MCF 10A (cell line): Measurements from ENCODE around the gene HACD3. TPM values are rescaled to one million over a fixed set of nuclear protein-coding genes. Genes with fewer than 3 reads are reported as not detected.

Experiments
- BruUV-seq: library from RNA; stranded (reverse); fragments of 400-500 nt; replicated peaks from 2 replicates; lab custom pipeline; 2021; lab: Mats Ljungman, UMichigan
- CTCF ChIA-PET: fragments of 300-600 bp; sonication (Branson Sonifier 250); formaldehyde crosslinking; extraction: SDS; loops from one replicate; lab custom pipeline; 2021; ENCODE audit warnings: antibody characterized with exemption, inconsistent platforms; lab: Yijun Ruan, JAX
- POLR2A ChIA-PET: fragments of 300-600, 350-650 bp; sonication (Branson Sonifier 250); formaldehyde crosslinking; extraction: SDS; loops from one replicate; lab custom pipeline; 2020; ENCODE audit warnings: antibody characterized with exemption, inconsistent platforms; lab: Yijun Ruan, JAX
- DNase-seq: peaks from one replicate; pipeline ENCODE4 v3.0.0-alpha.2; 2018; ENCODE audit not compliant: unreplicated experiment
- H3K27ac Mint-ChIP-seq: one replicate; pipeline ENCODE4 v1.8.0; 2022; ENCODE audit warnings: mild to moderate bottlenecking, low read depth, mixed read lengths; ENCODE audit not compliant: unreplicated experiment
- H3K27me3 Mint-ChIP-seq: one replicate; pipeline ENCODE4 v1.8.0; 2022; ENCODE audit warnings: mixed read lengths; ENCODE audit not compliant: insufficient read depth, unreplicated experiment
- H3K36me3 Mint-ChIP-seq: one replicate; pipeline ENCODE4 v1.8.0; 2022; ENCODE audit warnings: mild to moderate bottlenecking, moderate library complexity, mixed read lengths; ENCODE audit not compliant: insufficient read depth, unreplicated experiment
- H3K4me1 Mint-ChIP-seq: one replicate; pipeline ENCODE4 v1.8.0; 2022; ENCODE audit warnings: mixed read lengths; ENCODE audit not compliant: insufficient read depth, unreplicated experiment
- H3K4me3 Mint-ChIP-seq: one replicate; pipeline ENCODE4 v1.8.0; 2022; ENCODE audit warnings: mild to moderate bottlenecking, moderate library complexity, mixed read lengths; ENCODE audit not compliant: unreplicated experiment
- H3K9me3 Mint-ChIP-seq: one replicate; pipeline ENCODE4 v1.8.0; 2022; ENCODE audit warnings: mixed read lengths; ENCODE audit not compliant: unreplicated experiment
- CTCF ChIP-seq: fragments of 200-600 bp; IDR thresholded peaks from one replicate; pipeline ENCODE4 v1.8.0; 2022; ENCODE audit warnings: antibody characterized with exemption, mild to moderate bottlenecking; ENCODE audit not compliant: unreplicated experiment
- intact Hi-C: fragments of 100-400 bp; cut with micrococcal nuclease; formaldehyde crosslinking; loops from 2 replicates; pipeline ENCODE4 v1.14.1; 2022
- total RNA-seq: library from RNA; stranded (reverse); gene quantifications from 2 replicates; pipeline ENCODE4 v1.2.3, GENCODE V29; 2022

The HACD3 gene
- total RNA-seq, 1 experiment from 2014 or later: 31.4 TPM

GRCh38 chr15:65509321-65509720 is 20.9 kb upstream of the HACD3 start:
- Mint-ChIP-seq H3K36me3 (peaks cover 76% of the 10 kb centered on the region), H3K4me3 (no peak overlapping the region), H3K9me3 (no peaks in the 10 kb centered on the region), H3K4me1 (no peaks in the 10 kb centered on the region), H3K27me3 (no peaks in the 10 kb centered on the region), H3K27ac (peak overlapping the region; percentile 63)
- no peak for DNase-seq
- intact Hi-C loops: no loop called here
- no peak for TF ChIP-seq CTCF
- ChIA-PET CTCF (interaction anchor here (0.6 to 1.7 kb wide), 3 partner anchors 9 to 327 kb away, joined by 3 to 5 read pairs (median 4); no protein-coding TSS in a partner anchor), POLR2A (interaction anchor here (0.7 kb wide), 1 partner anchor 12 kb away, joined by 3 read pairs; no protein-coding TSS in a partner anchor)
- BruUV-seq: no TSS peak

- ChIA-PET CTCF (no interaction called here), POLR2A (interaction anchor here (0.7 to 1.5 kb wide), 3 partner anchors 19 to 44 kb away, joined by 3 to 4 read pairs (median 3); no protein-coding TSS in a partner anchor)
- H3K27ac Mint-ChIP-seq: no peak overlapping the region
- DNase-seq: no peak
- TF ChIP-seq CTCF: no peak
- intact Hi-C loops: no loop called here
- H3K4me1 Mint-ChIP-seq: peaks cover 8% of the 10 kb centered on the region
- no peaks in the 10 kb centered on the region for H3K9me3 Mint-ChIP-seq
- no TSS peak for BruUV-seq
- no peak overlapping the region for H3K4me3 Mint-ChIP-seq
- peaks cover 73% of the 10 kb centered on the region for H3K36me3 Mint-ChIP-seq
- no peaks in the 10 kb centered on the region for H3K27me3 Mint-ChIP-seq
Observed at GRCh38 chr15:65512189-65512588, 18.1 kb upstream of the HACD3 start.

- Mint-ChIP-seq H3K27ac (no peak overlapping the region), H3K4me3 (no peak overlapping the region), H3K36me3 (peaks cover 67% of the 10 kb centered on the region), H3K27me3 (no peaks in the 10 kb centered on the region), H3K9me3 (no peaks in the 10 kb centered on the region), H3K4me1 (peaks cover 13% of the 10 kb centered on the region)
- no TSS peak for BruUV-seq
- intact Hi-C loops: no loop called here
- DNase-seq: no peak
- no peak for TF ChIP-seq CTCF
- POLR2A ChIA-PET: interaction anchor here (0.7 to 1.5 kb wide), 3 partner anchors 20 to 45 kb away, joined by 3 to 4 read pairs (median 3); no protein-coding TSS in a partner anchor
- CTCF ChIA-PET: interaction anchor here (0.6 kb wide), 1 partner anchor 490 kb away, joined by 4 read pairs; no protein-coding TSS in a partner anchor
Observed at GRCh38 chr15:65512807-65513416, 17.4 kb upstream of the HACD3 start.

DNA sequence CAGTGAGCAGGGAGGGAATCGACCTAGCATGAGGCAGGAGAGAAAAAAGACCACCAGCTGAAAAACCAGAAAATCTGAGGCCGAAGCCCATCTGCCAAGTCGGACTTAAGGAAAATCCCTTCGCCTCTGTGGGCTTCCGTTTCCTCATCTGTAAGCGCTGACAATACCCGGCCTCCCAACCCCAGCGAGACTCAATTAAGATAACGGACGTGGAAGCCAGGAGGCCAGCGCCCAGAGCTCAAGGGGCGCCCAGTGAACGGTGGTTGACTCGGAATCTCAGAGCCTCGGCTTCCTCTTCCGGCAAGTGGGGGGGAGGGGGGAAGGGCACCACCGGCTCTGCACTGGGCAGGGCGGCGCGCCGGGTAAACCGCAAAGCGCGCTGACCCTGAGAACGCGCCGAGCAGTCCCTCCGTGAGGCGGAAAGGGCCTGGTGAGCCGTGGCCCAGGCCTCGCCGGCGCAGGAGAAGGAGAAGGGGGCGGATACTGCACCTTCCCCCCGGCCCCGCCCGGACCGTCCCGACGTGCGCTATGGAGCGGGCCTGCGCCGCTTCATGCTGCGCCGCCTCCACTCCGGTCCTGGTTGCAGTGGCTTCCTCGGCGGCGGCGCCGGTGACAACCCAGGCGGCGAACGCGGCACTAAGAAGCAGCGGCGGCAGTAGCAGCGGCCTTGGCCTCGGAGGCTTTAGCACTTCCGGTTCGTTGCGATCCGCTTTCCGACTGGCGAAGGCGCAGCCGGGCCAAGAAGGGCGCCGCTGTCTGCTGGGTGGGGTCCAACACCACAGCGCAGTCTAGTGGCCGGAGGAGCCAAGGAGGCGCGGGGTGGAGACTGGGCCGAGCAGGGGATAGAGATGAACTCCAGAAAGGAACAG is 13.0 kb upstream of the HACD3 start, which contains the start of gene DPP8:
TSS of gene DPP8 (minus strand) at position 693 of the 869 bp plus-strand sequence. CDS start 5,136 bp downstream, outside the sequence.
- intact Hi-C loops: no loop called here
- Mint-ChIP-seq H3K4me3 (peak within 1 kb of the TSS; percentile 98), H3K27ac (peak within 1 kb of the TSS; percentile 95), H3K36me3 (peaks cover 29% of the 10 kb centered on the region), H3K4me1 (peaks cover 14% of the 10 kb centered on the region), H3K27me3 (no peaks in the 10 kb centered on the region), H3K9me3 (no peaks in the 10 kb centered on the region)
- peak; percentile 91 for DNase-seq
- CTCF ChIA-PET: interaction anchor here (0.6 to 1.3 kb wide), 6 partner anchors 12 to 1328 kb away, joined by 3 to 5 read pairs (median 3); no protein-coding TSS in a partner anchor
- peak; percentile 84 for TF ChIP-seq CTCF
- POLR2A ChIA-PET: interaction anchor here (0.8 to 1.7 kb wide), 10 partner anchors 9 to 352 kb away, joined by 3 to 17 read pairs (median 4); partner anchors contain the start of genes INTS14 and RAB11A
- TSS peak; percentile 19 for BruUV-seq
